Prostate gland (tissue), 2 donors: Measurements from ENCODE around the gene ATP13A4.

Experiments
- CTCF ChIP-seq, 4 experiments: fragments of 200-600 bp in 2 of 4; fragments of 450-650 bp in 2 of 4; sonication (generic) in 2 of 4; IDR thresholded peaks; 1 replicate in 3 of 4; 2 replicates in 1 of 4; pipeline ENCODE4 v1.5.1; 2016 to 2019; ENCODE audit warnings: antibody characterized with exemption in 4 of 4, mild to moderate bottlenecking in 2 of 4, moderate library complexity in 2 of 4
- POLR2A ChIP-seq: fragments of 450-650 bp; IDR thresholded peaks from one replicate; pipeline ENCODE4 v1.6.1; 2016; ENCODE audit warnings: antibody characterized with exemption, mild to moderate bottlenecking

GRCh38 chr3:193377591-193377990 lies 177.1 kb downstream of the ATP13A4 start:
- no peak for TF ChIP-seq CTCF (IDR thresholded peaks at IDR 0.05)
- no peak for TF ChIP-seq POLR2A
